Activated CD8-positive, alpha-beta memory T cell treated with anti-CD3 and anti-CD28 coated beads, Interleukin-2, amount 50 U/mL, for 24 hours (primary cell): ENCODE data around the gene GOLGA6L9.
"Not testable (repeated sequence)": the region's sequence is repeated elsewhere in the genome, so short reads cannot be mapped to it uniquely, and the experiment has no call there.

Source experiments
- DNase-seq: peaks from one replicate; pipeline ENCODE4 v3.0.0-alpha.2; 2020; ENCODE audit errors: extremely low read depth

The GOLGA6L9 gene, protein sequence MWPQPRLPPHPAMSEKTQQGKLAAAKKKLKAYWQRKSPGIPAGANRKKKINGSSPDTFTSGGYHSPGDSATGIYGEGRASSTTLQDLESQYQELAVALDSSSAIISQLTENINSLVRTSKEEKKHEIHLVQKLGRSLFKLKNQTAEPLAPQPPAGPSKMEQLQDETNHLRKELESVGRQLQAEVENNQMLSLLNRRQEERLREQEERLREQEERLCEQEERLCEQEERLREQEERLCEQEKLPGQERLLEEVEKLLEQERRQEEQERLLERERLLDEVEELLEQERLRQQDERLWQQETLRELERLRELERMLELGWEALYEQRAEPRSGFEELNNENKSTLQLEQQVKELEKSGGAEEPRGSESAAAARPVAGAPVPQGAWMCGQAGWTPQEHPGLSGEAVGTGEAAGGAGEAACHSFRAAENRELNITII

DNA sequence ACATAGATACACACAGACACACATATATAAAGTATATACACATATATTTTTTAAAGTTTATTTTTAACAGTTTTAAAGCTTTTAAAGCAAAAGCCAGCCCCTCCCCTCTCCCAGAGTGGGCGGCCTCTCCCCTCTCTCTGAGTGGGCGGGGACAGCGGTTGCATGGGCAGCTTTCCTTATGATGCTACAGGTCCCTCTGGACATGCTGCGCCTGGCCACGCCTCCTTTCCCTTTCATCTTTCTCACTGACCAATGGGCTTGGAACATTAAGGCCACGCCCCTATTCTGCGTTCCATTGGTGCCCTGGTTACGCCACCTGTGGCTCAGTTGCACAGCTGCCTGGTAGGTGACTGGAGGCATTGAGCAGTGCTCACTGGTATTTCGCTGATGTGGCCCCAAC is at the start of gene GOLGA6L9:
TSS of gene GOLGA6L9 (plus strand) at position 124 of the 400 bp plus-strand sequence. CDS start at position 388, 264 bp downstream.
- DNase-seq = not testable (repeated sequence)

DNA sequence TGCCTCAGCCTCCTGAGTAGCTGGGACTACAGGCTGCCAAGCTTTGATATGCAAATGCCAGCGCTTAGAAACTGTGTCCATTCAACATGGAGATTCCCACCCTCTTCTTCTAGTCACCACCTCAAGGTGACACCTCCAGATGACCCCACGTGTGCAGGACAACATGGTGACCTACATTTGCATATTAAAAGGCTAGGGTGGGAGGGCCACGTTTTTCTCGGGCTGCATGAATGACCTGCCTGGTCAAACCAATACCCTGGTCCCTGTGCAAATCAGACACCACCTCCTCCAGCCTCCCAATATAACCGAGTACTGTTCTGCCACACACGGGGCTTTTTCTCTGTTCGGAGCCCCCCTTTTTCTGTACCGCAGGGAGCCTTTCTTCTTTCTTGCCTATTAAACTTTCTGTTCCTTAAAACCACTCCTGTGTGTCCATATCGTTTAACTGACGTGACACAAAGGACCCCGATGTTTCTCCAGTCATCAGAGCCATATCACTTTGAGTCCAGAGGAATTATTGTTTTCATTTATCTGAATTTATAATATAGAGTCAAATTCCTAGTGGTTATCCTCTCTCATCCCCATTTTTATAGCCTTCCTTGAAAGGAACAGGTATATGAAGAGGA is 48.2 kb upstream of the GOLGA6L9 start:
- not testable (repeated sequence) for DNase-seq

DNA sequence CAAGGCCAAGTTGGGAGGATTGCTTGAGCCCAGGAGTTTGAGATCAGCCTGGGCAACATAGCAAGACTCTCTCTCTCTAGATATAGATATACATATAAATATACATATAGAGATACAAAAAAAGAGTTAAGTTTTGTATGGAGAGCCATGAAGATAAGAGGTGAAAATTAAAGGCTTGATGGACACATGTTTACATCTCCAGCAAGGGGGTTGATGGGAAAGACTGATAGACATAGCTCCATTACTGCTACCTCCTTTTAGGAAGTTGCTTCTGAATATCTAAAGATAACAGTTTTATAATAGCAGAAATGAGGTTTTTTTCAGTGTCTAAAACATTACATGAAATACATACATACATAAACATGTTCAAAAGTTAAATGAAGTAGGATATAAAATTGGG is 42.4 kb upstream of the GOLGA6L9 start:
- not testable (repeated sequence) for DNase-seq

DNA sequence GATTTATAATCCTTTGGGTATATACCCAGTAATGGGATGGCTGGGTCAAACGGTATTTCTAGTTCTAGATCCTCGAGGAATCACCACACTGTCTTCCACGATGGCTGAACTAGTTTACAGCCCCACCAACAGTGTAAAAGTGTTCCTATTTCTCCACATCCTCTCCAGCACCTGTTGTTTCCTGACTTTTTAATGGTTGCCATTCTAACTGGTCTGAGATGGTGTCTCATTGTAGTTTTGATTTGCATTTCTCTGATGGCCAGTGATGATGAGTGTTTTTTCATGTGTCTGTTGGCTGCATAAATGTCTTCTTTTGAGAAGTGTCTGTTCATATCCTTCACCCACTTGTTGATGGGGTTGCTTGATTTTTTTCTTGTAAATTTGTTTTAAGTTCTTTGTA is 39.5 kb upstream of the GOLGA6L9 start:
- not testable (repeated sequence) for DNase-seq

DNA sequence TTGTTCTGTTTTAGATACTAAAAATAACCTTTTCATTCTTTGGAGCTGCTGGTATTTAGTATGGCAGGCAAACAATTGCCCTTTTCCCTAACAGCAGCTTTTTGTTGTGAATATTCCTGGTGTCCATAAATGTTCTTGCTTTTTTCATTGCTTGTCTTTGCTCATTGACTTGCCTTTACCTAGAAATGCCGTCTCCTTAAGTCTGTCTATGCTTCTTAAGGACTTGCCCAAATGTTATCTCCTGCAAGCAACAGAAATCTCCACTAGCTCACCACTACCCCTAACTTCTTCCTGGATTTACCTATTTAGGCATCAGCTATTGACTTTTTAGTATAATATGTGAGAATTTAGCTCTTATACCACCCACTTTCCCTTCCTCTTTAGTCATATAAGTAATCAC is 37.5 kb upstream of the GOLGA6L9 start:
- DNase-seq = not testable (repeated sequence)

DNA sequence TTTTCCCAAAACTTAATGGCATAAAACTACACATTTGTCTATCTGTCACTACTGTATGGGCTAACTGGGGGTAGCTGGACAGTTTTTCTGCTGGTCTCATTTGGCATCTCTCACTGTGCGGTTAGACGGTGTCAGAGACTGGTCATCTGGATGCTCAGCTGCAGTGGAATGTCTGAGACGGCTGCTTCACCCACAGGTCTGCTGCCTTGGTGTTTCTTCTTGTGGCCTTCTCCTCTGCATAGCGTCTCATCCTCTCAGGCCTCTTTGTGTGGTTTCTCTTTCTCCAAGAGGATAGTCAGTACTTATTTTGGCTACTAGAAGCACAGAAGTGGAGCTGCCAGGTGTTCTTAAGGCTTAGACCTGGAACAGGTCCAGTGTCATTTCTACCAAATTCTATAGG is 35.9 kb upstream of the GOLGA6L9 start:
- DNase-seq = no peak

DNA sequence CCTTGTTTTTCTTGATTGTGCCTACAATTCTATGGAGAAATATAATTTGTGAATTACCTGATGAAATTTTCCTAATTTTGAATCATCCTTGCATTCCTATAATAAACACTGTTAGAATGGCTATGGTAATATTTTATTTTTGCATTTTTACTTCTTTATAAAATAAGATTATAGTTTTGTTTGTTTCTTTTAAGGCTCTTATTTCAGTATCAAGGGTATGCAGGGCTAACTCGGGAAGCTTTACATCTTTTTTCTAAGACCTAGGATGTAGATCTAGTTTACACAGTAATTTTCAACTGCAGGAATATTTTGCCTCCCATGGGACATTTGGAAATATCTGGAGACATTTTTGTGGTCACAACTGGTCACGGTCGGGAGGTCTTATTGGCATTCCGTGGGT is 33.8 kb upstream of the GOLGA6L9 start:
- not testable (repeated sequence) for DNase-seq

DNA sequence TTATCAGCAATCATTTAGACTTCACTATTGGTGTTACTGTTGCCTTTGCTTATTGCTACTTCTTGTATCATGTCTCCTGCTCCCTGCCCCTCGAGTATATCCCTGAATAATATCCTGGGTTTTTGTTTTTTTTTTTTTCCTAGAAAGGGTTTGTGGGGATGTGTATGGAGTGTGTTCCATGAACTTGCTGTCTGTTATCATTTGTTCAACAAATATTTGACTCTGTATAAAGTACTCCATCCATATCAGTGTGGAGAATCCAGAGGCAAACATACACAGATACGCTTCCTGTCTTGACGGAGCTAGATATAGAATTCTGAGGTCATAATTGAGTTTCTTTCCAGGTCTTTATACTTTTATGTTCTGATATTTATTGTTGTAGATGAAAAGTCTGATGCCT is 31.8 kb upstream of the GOLGA6L9 start:
- DNase-seq = no peak

DNA sequence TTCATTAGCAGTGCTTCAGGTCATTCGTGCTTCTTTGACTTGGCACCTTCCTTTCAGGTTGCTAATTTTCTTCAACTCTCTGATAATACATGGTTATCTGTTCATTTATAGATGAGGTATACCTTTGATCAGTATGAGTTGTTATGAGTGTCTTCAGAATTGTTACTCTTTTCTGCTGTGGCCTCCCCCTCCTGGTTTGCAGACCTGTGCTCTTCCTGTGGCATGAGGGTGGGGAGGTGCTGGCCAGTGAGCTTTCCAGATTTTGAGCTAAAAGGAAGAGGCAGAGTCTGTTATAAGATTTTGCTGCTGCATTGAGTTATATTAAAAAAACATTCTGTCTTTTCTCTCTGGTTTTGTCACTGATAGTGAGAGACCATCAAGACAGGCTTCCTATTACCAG is 30.8 kb upstream of the GOLGA6L9 start:
- DNase-seq = no peak

DNA sequence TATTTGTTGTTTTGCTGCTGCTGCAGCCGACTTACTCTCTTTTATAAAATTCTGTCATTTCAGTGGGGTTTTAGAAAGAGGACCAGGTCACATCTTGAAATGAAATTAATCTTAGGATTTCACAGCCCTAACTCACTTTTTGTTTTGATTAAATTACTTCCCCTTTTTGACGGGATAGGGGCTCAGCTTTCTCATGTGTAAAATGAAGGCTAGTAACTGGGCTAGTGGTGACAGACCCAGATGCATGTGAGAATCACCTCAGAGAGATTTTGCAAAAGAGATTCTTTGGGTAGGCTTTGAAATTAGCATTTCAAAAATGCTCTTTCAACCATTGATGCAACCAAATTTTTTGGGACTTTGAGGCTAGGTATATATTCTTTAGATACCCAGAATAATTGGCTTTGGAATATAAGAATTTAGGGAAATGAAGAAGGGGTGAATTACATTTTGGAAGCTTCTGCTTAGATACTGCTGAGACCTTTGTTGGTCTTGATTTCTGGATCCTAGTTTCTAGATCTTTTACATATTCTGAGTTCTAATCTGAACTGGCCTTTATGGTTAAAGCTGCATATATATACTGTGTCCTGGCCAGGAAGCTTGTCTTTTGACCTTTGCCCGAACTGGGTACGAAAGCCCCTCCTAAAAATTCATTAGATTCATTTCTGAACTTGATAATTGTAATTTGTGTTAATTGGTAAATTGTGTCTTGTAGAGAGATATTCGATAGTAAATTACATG is 30.1 kb upstream of the GOLGA6L9 start:
- DNase-seq = not testable (repeated sequence)

DNA sequence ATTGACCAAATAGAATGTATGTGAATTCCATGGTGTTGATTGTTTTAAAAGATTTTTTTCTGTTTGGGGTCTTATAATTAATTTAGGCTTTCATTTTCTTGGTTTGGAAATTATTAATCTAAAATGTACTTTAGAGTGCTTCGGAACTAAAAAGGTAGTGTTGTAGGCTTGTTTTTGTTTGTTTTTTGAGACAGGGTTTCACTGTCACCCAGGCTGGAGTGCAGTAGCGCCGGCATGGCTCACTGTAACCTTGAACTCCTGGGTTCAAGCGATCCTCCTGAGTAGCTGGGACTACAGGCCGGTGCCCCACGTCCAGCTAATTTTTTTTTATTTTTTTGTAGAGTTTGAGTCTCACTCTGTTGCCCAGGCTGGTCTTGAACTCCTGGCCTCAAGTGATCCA is 27.7 kb upstream of the GOLGA6L9 start:
- DNase-seq = not testable (repeated sequence)

DNA sequence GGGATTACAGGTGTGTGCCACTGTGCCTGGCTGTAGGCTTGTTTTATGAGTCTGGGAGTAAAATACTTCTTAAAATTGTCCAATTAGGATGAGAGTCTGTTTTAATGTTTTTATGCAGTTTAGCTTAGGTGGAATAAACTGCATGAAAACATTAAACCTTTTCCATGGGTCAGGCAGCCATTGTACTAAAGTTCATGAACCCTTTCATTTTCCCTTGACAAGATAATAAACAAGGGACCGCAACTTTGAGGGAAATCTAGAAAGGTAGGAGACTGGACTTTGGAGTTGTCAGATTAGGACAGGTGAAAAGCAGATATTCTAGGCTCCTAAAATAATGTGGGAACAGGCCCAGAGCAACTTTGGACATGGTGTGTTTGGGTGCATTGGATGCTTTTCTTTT is 27.3 kb upstream of the GOLGA6L9 start:
- not testable (repeated sequence) for DNase-seq

DNA sequence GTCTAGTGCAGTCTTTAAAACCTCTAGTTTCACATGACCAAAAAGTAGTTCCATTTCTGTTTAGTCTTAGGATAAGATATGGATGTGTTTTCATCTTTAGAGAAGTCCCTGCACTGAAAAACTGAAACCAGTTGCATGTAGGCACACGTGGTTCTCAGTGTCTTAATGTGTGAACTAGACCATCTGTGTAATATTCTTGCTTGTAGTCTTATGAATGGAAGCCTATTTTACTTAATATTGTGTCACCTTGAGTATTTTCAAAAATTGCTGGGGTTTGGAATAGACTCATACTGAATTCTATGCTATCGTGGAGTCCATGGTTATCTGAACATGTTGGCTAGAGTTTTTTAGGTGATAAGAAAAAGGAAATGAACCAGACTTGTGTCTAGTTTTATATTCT is 23.4 kb upstream of the GOLGA6L9 start:
- not testable (repeated sequence) for DNase-seq

DNA sequence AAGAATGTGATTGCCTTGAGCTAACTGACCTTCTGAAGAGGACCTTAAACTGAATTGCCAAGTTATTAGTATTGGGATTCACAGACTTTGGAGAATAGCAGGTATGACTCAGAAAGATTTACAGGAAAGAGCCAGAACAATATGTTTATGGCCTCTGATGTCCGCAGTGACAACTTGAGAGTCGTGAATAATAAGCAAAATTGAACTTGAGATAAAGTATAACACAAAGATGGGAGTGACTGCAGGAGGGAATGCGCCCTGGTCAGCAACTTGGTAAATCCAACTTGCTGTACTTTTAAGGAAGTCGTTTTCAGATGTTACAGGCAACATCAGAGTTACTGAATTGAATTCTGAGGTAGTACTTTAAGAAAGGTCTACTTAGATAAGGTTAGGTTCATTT is 19.3 kb upstream of the GOLGA6L9 start:
- not testable (repeated sequence) for DNase-seq

DNA sequence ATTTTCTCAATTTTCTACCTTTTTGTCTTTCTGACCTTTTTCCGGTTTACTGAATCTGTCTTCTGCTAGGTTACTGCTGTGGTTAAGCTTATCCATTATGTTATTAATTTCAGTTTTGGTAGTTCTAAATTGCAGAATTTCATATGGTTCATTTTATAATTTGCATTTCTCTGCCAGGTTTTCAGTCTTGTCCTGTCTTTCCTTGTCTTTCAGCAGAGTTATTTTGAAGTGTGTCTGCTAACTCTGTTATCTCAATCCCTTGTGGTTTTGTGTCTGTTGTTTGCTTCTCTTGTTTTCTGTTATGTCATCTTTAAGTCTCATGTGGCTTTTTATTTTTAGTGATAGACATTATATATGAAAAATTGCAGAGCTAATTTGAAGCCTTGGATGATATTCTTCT is 18.0 kb upstream of the GOLGA6L9 start:
- DNase-seq = not testable (repeated sequence)

DNA sequence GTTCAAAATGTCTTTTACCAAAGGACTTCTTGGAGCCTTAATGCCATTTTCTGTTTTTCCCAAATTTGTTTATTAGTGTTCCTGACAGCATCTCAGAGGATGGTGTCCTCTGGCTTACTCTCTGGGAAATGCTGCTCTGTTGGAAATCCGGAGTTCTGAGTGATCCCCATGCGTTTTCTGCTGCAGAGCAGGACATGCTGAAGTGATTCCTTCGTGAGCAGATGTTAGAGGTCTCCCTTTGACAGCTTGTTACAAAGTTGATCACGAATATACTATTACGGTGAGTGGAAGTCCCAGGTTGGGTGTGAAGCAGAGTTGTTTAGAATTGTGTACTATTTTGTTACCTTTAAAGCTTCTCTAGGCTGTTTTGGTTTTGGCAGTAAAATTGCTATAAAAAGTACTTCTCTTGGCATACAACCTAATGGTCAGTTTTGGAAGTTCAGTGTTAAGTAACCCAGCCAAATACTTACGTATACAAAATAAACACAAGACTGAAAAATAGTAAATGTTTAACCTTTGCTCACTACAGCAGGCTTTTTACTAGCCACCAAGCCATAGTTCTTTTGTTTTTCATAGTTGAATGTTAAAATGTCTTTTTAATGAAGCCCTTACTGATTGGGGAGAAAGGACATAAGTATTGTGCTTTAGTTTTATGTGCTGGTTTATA is 15.0 kb upstream of the GOLGA6L9 start:
- not testable (repeated sequence) for DNase-seq

DNA sequence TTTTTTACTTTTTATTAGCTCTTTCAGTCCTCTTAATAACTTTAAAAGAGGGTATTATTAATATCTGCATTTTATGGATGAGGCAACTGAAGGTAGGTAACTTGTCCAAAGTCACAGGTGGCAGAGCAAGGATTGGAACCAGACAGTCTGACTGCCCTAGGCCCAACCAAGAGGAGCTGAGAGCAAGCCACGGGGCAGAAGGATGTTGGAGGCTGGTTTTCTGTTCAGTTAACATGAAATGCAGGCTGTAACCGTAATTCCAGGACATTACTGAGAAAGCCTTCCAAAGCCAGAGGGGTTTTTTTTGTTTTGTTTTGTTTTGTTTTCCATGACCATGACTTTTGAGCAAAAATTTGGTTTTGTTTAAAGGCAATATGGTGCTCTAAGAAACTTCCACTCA is 9.1 kb upstream of the GOLGA6L9 start:
- not testable (repeated sequence) for DNase-seq

DNA sequence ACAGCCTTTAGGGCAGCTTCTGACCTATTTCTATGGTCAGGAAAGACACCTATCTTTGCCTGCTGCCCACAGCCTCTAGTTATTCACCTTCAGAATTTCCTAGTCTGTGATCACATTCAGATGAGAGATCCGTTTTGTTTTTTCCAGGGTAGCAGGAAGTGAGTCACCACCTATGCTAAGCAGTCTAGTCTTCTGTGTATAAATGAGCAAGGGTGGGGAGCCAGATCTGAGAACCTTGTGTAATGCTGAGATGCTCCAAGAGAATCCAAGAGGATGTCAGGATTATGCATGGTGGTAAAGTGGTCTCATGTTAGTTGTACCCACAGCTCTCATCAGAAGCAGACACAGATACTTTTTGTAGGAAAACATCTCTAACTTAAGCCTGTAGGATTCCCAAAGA is 8.7 kb upstream of the GOLGA6L9 start:
- DNase-seq = not testable (repeated sequence)

DNA sequence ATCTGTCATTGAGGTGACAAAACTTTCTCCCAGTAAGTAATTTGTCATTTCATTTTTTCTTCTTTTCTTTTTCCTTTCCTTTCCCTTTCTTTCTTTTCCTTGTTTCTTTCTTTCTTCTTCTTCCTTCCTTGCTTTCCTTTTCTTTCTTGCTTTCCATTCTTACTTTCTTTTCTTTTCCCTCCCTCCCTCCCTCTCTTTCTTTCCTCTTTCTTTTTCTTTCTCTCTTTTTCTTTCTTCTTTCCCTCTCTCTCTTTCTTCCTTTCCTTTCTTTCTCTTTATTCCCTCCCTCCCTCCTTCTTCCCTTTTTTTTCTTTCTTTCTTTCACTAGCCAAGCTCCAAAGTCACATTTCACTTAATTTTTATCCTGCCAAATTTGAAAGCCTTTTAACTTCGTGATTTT is 2.5 kb upstream of the GOLGA6L9 start:
- not testable (repeated sequence) for DNase-seq

DNA sequence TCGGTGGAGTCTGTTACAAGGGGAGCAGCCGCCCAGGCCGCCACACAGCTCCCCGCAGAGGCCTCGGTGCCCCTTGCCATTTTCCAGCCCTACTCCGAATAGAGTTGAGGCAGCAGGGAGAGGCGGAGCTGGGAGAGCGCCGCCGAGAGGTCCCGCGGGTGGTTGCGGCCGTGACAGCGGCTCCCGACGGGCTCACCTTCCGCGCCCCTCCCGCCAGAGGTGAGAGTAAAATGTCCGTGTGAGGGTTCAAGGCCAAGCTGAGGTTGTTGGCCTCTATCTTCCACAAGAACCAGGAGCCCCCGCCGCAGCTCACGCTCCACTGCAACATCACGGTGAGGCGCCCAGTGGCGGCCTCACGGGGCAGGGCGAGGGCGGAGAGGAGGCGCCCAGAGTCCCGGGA is 15.8 kb downstream of the GOLGA6L9 start:
- DNase-seq = not testable (repeated sequence)

DNA sequence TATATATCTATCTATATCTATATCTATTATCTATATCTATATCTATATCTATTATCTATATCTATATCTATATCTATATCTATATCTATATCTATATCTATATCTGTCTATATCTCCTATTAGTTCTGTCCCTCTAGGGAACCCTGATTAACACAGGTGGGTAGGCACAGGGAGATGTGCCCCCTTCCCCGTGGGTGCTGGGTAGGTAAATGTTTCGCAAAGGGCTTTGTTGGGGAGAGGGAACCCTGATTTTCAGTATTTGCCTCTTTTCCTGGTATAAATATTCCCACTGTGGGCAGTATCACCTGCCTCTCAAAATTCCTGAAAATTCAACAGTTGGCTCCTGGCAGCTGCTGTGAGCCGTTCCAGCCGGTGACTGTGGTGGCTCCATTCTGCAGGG is 27.7 kb downstream of the GOLGA6L9 start:
- not testable (repeated sequence) for DNase-seq

DNA sequence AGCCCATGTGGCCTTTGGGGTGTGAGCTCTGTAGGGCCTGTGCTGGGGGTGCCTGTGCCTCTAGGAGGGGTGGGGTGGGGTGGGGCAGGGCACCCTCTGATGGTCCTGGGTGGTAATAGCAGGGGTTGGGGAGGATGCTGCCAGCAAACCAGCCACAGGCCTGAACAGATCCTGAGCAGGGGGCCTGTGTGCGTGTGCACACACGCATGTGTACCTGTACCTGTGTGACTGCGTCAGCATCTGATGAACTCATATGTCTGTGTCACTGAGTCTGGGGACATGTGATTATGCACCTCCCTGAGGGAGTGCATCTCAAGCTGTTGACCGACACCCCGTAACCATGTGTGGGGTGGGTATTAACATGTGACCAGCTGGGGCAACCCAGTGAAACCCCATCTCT is 36.0 kb downstream of the GOLGA6L9 start:
- DNase-seq = not testable (repeated sequence)
